ENCODE results near the gene CAMSAP2.
A peak's percentile ranks its signal among the peaks of the same experiment; 100 is the strongest.

The CAMSAP2 gene

GRCh38 chr1:200849430-200849829 is 110.7 kb downstream of the CAMSAP2 start:
- H3K4me3 ChIP-seq (ENCODE audit: control insufficient read depth, low read depth, low read length): no peak overlapping the region
- no peak for TF ChIP-seq CTCF (IDR thresholded peaks at IDR 0.05; ENCODE audit: control insufficient read depth, insufficient read depth, low read depth, low read length, missing control alignments)
- DNase-seq (ENCODE audit: low read depth): no peak

- DNase-seq (ENCODE audit: low read depth): no peak
- TF ChIP-seq CTCF (IDR thresholded peaks at IDR 0.05; ENCODE audit: control insufficient read depth, insufficient read depth, low read depth, low read length, missing control alignments): no peak
- H3K4me3 ChIP-seq (ENCODE audit: control insufficient read depth, low read depth, low read length): no peak overlapping the region
These were observed 111.9 kb downstream of the CAMSAP2 start for GRCh38 chr1:200850554-200850953.

GRCh38 chr1:200856716-200857357 is 118.1 kb downstream of the CAMSAP2 start:
- no peak for TF ChIP-seq CTCF (IDR thresholded peaks at IDR 0.05; ENCODE audit: control insufficient read depth, insufficient read depth, low read depth, low read length, missing control alignments)
- peak; percentile 38 for DNase-seq (ENCODE audit: low read depth)
- no peak overlapping the region for H3K4me3 ChIP-seq (ENCODE audit: control insufficient read depth, low read depth, low read length)

- no peak for TF ChIP-seq CTCF (IDR thresholded peaks at IDR 0.05; ENCODE audit: control insufficient read depth, insufficient read depth, low read depth, low read length, missing control alignments)
- DNase-seq (ENCODE audit: low read depth): no peak
These were observed 119.1 kb downstream of the CAMSAP2 start for GRCh38 chr1:200857804-200858203.

GRCh38 chr1:200861937-200862647 is 123.4 kb downstream of the CAMSAP2 start:
- no peak for TF ChIP-seq CTCF (IDR thresholded peaks at IDR 0.05; ENCODE audit: control insufficient read depth, insufficient read depth, low read depth, low read length, missing control alignments)
- no peak overlapping the region for H3K4me3 ChIP-seq (ENCODE audit: control insufficient read depth, low read depth, low read length)
- no peak for DNase-seq (ENCODE audit: low read depth)

More at GRCh38 chr1:200857804-200858203, 119.1 kb downstream of the CAMSAP2 start:
- H3K4me3 ChIP-seq (ENCODE audit: control insufficient read depth, low read depth, low read length): no peak overlapping the region

- no peak for DNase-seq (ENCODE audit: low read depth)
- TF ChIP-seq CTCF (IDR thresholded peaks at IDR 0.05; ENCODE audit: control insufficient read depth, insufficient read depth, low read depth, low read length, missing control alignments): no peak
These were observed 124.2 kb downstream of the CAMSAP2 start for GRCh38 chr1:200862713-200863415.

More at GRCh38 chr1:200862713-200863415, 124.2 kb downstream of the CAMSAP2 start:
- no peak overlapping the region for H3K4me3 ChIP-seq (ENCODE audit: control insufficient read depth, low read depth, low read length)

All from AG09309 (cell line).